ENCODE results near the gene CDH12.
"Not testable (repeated sequence)": the region's sequence is repeated elsewhere in the genome, so short reads cannot be mapped to it uniquely, and the experiment has no call there.

Gene CDH12

GRCh38 chr5:22889720-22890119 lies 36.6 kb upstream of the CDH12 start:
- Histone ChIP-seq H3K4me2 (ENCODE audit: low read length) (no peak overlapping the region), H3K36me3 (ENCODE audit: insufficient read depth, low read length) (no peaks in the 10 kb centered on the region), H3K27me3 (ENCODE audit: insufficient read depth, low read length) (no peaks in the 10 kb centered on the region), H3K9me3 (ENCODE audit: low read length) (no peaks in the 10 kb centered on the region), H3K4me1 (ENCODE audit: insufficient read depth, low read length, severe bottlenecking) (no peaks in the 10 kb centered on the region), H3K9me2 (ENCODE audit: low read depth, low read length) (no peaks in the 10 kb centered on the region), H4K20me1 (ENCODE audit: insufficient read depth, low read length) (no peaks in the 10 kb centered on the region), H2AFZ (ENCODE audit: low read length) (no peak overlapping the region), H3K79me2 (ENCODE audit: insufficient read depth, low read length) (no peaks in the 10 kb centered on the region), H3K4me3 (ENCODE audit: low read depth, low read length, poor library complexity, severe bottlenecking) (no peak overlapping the region), H3K9ac (ENCODE audit: low read length) (no peak overlapping the region), H3K27ac (ENCODE audit: low read depth, low read length, poor library complexity, severe bottlenecking) (no peak overlapping the region), H3F3A (ENCODE audit: insufficient read depth, low read length) (no peaks in the 10 kb centered on the region)
- no peak for TF ChIP-seq EZH2 (IDR thresholded peaks at IDR 0.05; ENCODE audit: borderline replicate concordance, low read length)
- TF ChIP-seq CTCF (IDR thresholded peaks at IDR 0.05; ENCODE audit: low read length) = peak; percentile 48; the same call in 1 of the 2 replicates

- no peaks in the 10 kb centered on the region for H3K4me1 ChIP-seq (ENCODE audit: insufficient read depth, low read length, severe bottlenecking)
- no peaks in the 10 kb centered on the region for H3K9me2 ChIP-seq (ENCODE audit: low read depth, low read length)
- no peak overlapping the region for H3K27ac ChIP-seq (ENCODE audit: low read depth, low read length, poor library complexity, severe bottlenecking)
- no peaks in the 10 kb centered on the region for H3K79me2 ChIP-seq (ENCODE audit: insufficient read depth, low read length)
- no peaks in the 10 kb centered on the region for H4K20me1 ChIP-seq (ENCODE audit: insufficient read depth, low read length)
- H2AFZ ChIP-seq (ENCODE audit: low read length) = no peak overlapping the region
- H3K4me3 ChIP-seq (ENCODE audit: low read depth, low read length, poor library complexity, severe bottlenecking) = no peak overlapping the region
- no peaks in the 10 kb centered on the region for H3K36me3 ChIP-seq (ENCODE audit: insufficient read depth, low read length)
- H3K9ac ChIP-seq (ENCODE audit: low read length) = no peak overlapping the region
- TF ChIP-seq CTCF (IDR thresholded peaks at IDR 0.05; ENCODE audit: low read length) (no peak), EZH2 (IDR thresholded peaks at IDR 0.05; ENCODE audit: borderline replicate concordance, low read length) (no peak)
- no peaks in the 10 kb centered on the region for H3K9me3 ChIP-seq (ENCODE audit: low read length)
- H3K4me2 ChIP-seq (ENCODE audit: low read length) = no peak overlapping the region
- H3F3A ChIP-seq (ENCODE audit: insufficient read depth, low read length) = no peaks in the 10 kb centered on the region
- H3K27me3 ChIP-seq (ENCODE audit: insufficient read depth, low read length) = no peaks in the 10 kb centered on the region
These were observed 34.4 kb upstream of the CDH12 start for GRCh38 chr5:22887566-22887965.

- not testable (repeated sequence) for H3K9me3 ChIP-seq (ENCODE audit: low read length); H3K79me2 ChIP-seq (ENCODE audit: insufficient read depth, low read length); H3F3A ChIP-seq (ENCODE audit: insufficient read depth, low read length); H3K27ac ChIP-seq (ENCODE audit: low read depth, low read length, poor library complexity, severe bottlenecking); H3K27me3 ChIP-seq (ENCODE audit: insufficient read depth, low read length); H4K20me1 ChIP-seq (ENCODE audit: insufficient read depth, low read length); H3K36me3 ChIP-seq (ENCODE audit: insufficient read depth, low read length); H3K9ac ChIP-seq (ENCODE audit: low read length); H3K4me3 ChIP-seq (ENCODE audit: low read depth, low read length, poor library complexity, severe bottlenecking); H2AFZ ChIP-seq (ENCODE audit: low read length); H3K9me2 ChIP-seq (ENCODE audit: low read depth, low read length); H3K4me1 ChIP-seq (ENCODE audit: insufficient read depth, low read length, severe bottlenecking); H3K4me2 ChIP-seq (ENCODE audit: low read length)
These were observed 5.8 kb upstream of the CDH12 start for GRCh38 chr5:22858911-22859310.

GRCh38 chr5:22855824-22856223 lies 2.7 kb upstream of the CDH12 start:
- no peaks in the 10 kb centered on the region for H3K79me2 ChIP-seq (ENCODE audit: insufficient read depth, low read length)
- no peaks in the 10 kb centered on the region for H3K36me3 ChIP-seq (ENCODE audit: insufficient read depth, low read length)
- H3K9me2 ChIP-seq (ENCODE audit: low read depth, low read length) = no peaks in the 10 kb centered on the region
- H3K4me3 ChIP-seq (ENCODE audit: low read depth, low read length, poor library complexity, severe bottlenecking) = no peak overlapping the region
- H3K9me3 ChIP-seq (ENCODE audit: low read length) = no peaks in the 10 kb centered on the region
- no peak overlapping the region for H3K27ac ChIP-seq (ENCODE audit: low read depth, low read length, poor library complexity, severe bottlenecking)
- H3K27me3 ChIP-seq (ENCODE audit: insufficient read depth, low read length) = no peaks in the 10 kb centered on the region
- TF ChIP-seq EZH2 (IDR thresholded peaks at IDR 0.05; ENCODE audit: borderline replicate concordance, low read length) (no peak), CTCF (IDR thresholded peaks at IDR 0.05; ENCODE audit: low read length) (no peak)
- no peak overlapping the region for H2AFZ ChIP-seq (ENCODE audit: low read length)
- peaks cover 17% of the 10 kb centered on the region for H3K4me1 ChIP-seq (ENCODE audit: insufficient read depth, low read length, severe bottlenecking)
- H3F3A ChIP-seq (ENCODE audit: insufficient read depth, low read length) = no peaks in the 10 kb centered on the region
- H3K9ac ChIP-seq (ENCODE audit: low read length) = no peak overlapping the region
- H3K4me2 ChIP-seq (ENCODE audit: low read length) = no peak overlapping the region
- H4K20me1 ChIP-seq (ENCODE audit: insufficient read depth, low read length) = no peaks in the 10 kb centered on the region

Data from OCI-LY1 (cell line).